Mucosa of descending colon (tissue), 3 donors: Measurements from ENCODE around the gene SBSN. TPM values are rescaled to one million over a fixed set of nuclear protein-coding genes. Genes with fewer than 3 reads are reported as not detected.

Source experiments
- ATAC-seq: fragments of 200-7000 bp; cut with Tn5 transposase; one replicate; pipeline ENCODE4 v1.9.1; 2020; ENCODE audit warnings: mild to moderate bottlenecking, moderate library complexity
- DNase-seq, 3 donors: peaks; one replicate each; pipeline ENCODE4 v3.0.0-alpha.2; 2020
- H3K36me3 ChIP-seq: fragments of 200-600 bp; one replicate; pipeline ENCODE4 v1.8.0; 2021; ENCODE audit warnings: low read depth, mild to moderate bottlenecking
- H3K4me1 ChIP-seq: fragments of 200-600 bp; one replicate; pipeline ENCODE4 v1.8.0; 2021; ENCODE audit warnings: low read depth, mild to moderate bottlenecking
- H3K4me3 ChIP-seq: fragments of 200-600 bp; one replicate; pipeline ENCODE4 v1.8.0; 2021; ENCODE audit warnings: mild to moderate bottlenecking
- H3K9me3 ChIP-seq: fragments of 200-600 bp; one replicate; pipeline ENCODE4 v1.8.0; 2021; ENCODE audit warnings: mild to moderate bottlenecking
- intact Hi-C, 2 donors: fragments of 100-400 bp; cut with DNase I in 1 of 2; cut with micrococcal nuclease in 1 of 2; formaldehyde crosslinking; loops; one replicate each; pipeline versions ENCODE4 v1.11.0 to v1.11.1; 2022; cut with DNase I, micrococcal nuclease
- total RNA-seq, 3 donors: library from RNA; stranded (reverse); fragmentation: NEBNext Ultra II Directional in 2 of 3; extraction: Animal tissue kit (Norgen Biotek cat#: 25700) in 2 of 3; gene quantifications; one replicate each; pipeline versions ENCODE4 v1.2.1 to v1.2.4, GENCODE V29; 2021 to 2023
- TF ChIP-seq, protein P1 (sequence below): fragments of 200-600 bp; IDR thresholded peaks from one replicate; pipeline ENCODE4 v1.8.0; 2022; ENCODE audit warnings: antibody characterized with exemption, mild to moderate bottlenecking
- donor health status: DM: no; HTN: no; CAD: no; lungs with moderate emphysema.
- donor health status: DM: no; HTN: no; CAD: no.
- donor health status: DM: no; HTN: yes; CAD: no.

SBSN gene
- total RNA-seq, 3 donors from 2014 or later = not detected

DNA sequence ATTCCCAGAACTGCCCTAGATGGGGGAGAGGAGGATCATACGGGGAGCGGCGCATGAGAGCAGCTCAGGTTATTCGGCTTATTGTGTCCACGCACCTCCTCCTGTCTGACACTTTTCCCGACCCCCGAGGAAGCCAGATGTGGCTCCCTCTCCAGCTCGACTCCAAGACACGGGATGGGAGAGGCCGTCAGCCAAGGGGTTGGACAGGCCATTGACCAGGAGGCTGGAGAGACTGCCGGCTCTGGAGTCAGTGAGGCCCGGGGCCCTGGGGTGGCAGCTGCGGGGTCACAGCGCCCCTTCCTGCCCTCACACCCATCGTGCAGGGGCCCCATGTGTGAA, 17.5 kb downstream of the SBSN start:
- Histone ChIP-seq H3K36me3 (no peaks in the 10 kb centered on the region), H3K4me3 (no peak overlapping the region), H3K4me1 (peaks cover 9% of the 10 kb centered on the region), H3K9me3 (no peaks in the 10 kb centered on the region)
- TF ChIP-seq, protein P1, sequence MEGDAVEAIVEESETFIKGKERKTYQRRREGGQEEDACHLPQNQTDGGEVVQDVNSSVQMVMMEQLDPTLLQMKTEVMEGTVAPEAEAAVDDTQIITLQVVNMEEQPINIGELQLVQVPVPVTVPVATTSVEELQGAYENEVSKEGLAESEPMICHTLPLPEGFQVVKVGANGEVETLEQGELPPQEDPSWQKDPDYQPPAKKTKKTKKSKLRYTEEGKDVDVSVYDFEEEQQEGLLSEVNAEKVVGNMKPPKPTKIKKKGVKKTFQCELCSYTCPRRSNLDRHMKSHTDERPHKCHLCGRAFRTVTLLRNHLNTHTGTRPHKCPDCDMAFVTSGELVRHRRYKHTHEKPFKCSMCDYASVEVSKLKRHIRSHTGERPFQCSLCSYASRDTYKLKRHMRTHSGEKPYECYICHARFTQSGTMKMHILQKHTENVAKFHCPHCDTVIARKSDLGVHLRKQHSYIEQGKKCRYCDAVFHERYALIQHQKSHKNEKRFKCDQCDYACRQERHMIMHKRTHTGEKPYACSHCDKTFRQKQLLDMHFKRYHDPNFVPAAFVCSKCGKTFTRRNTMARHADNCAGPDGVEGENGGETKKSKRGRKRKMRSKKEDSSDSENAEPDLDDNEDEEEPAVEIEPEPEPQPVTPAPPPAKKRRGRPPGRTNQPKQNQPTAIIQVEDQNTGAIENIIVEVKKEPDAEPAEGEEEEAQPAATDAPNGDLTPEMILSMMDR = no peak
- ATAC-seq = no peak
- no peak for DNase-seq
- intact Hi-C loops = no loop called here

DNA sequence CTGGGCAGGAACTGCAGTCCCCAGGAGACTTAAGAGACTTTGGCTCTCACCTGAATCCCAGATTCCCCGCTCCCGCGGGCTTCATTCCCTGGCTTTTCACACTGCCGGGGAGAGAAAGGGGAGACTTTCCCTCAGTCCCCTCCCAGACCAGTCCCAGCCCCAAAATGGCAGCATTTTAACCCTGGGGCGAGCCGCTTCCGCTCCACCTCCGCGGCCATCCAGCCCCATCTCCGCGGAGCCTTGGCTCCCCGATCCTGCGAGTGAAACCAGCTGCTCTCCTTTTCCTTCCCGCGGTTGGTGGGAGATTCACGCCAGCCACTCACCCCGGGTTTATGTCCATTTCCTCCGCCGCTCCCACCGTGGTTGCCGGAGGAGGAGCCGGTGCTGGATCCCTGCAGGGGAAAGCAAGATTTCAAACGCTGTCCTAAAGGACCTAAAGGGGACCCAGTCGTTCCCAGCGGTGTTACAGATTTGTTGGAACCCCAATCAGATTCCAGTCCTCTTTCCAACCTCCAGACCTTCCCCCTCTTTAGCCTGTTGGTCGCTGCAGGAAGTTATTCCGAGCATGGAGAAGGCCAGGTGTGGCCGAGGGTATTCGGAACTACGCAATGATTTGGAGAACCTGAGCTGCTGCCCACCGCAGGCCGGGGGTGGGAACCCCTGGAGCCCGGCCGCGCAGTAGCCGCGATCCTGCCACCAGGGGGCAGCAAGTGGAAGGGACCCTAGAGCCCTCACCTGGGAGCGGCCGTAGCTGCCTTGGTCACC, 18.1 kb downstream of the SBSN start:
- Histone ChIP-seq H3K36me3 (no peaks in the 10 kb centered on the region), H3K4me3 (no peak overlapping the region), H3K4me1 (peaks cover 9% of the 10 kb centered on the region), H3K9me3 (no peaks in the 10 kb centered on the region)
- intact Hi-C loops = no loop called here
- peak; percentile 73 to 85 (median 84) for DNase-seq
- TF ChIP-seq, protein P1 = peak; percentile 88
- peak; percentile 89 for ATAC-seq

DNA sequence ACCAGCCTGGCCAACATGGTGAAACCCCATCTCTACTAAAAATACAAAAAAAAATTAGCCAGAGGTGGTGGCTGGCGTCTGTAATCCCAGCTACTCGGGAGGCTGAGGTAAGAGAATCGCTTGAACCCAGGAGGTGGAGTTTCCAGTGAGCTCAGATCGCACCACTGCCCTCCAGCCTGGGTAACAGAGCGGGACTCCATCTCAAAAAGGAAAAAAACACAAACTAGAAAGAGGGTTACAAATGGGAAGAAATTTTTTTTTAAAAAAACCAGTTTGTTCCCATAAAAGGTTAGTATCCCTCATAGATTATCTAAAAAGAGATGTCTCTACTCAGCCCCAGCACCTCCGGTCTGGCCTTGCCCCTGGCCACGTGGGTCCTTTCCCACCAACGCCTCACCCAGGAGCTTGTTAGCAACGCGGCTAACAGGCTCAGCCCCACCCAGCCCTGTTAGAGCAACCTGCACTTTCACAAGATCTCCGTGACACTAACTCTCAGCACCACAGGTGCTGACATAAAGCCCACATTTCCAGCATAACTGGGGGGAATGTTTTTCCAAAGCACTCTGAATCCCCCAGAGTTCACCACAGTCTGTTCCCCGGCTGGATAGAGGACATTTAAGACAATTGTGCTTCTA, 19.0 kb downstream of the SBSN start:
- TF ChIP-seq, protein P1 = no peak
- H3K36me3 ChIP-seq = no peaks in the 10 kb centered on the region
- peak in 2 of 3 donors; percentile 53 to 60 for DNase-seq
- intact Hi-C loops = no loop called here
- peak; percentile 78 for ATAC-seq
- H3K4me3 ChIP-seq = no peak overlapping the region
- H3K9me3 ChIP-seq = no peaks in the 10 kb centered on the region
- H3K4me1 ChIP-seq = peaks cover 9% of the 10 kb centered on the region

DNA sequence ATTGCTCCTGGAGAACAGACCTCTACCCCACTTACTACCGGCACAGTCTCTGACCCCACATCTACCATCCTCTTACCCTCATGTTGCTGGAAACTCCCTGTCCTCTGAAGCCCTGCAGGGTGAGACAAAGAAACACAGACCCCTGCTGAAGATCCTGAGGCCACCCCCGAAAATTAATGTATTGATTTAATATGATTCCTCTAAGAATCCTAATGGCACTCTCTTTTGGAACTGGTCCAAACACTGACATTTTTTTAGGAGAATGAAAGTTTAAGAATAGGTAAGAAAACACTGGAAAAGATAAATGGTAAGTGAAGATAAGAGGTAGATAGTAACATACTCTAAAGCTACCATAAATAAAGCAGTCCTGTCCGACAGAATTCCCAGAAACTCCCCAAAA, 20.0 kb downstream of the SBSN start:
- no peaks in the 10 kb centered on the region for H3K36me3 ChIP-seq
- intact Hi-C loops = no loop called here
- ATAC-seq (no peak), DNase-seq (no peak)
- H3K9me3 ChIP-seq = no peaks in the 10 kb centered on the region
- TF ChIP-seq, protein P1 = no peak
- H3K4me1 ChIP-seq = peaks cover 9% of the 10 kb centered on the region
- H3K4me3 ChIP-seq = no peak overlapping the region

DNA sequence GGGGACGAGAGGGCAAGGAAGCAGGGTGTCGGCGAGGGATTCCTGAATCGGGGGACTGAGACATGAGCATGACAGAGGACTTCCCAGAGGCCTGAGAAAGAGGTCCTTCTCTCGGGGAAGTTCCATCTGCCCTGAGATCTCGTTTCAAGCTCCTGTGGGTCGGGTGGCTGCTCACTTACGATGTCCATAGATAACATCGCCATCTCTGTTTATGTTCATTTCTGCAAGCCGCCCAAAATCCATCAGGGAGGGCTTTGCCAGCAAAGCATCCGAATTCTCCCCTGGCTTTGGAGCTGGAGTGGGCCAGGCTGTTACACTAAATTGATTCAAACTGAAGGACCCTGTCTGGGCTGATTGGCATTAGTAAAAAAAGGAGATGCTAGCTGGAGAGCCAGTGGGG, 20.6 kb downstream of the SBSN start:
- intact Hi-C loops = no loop called here
- Histone ChIP-seq H3K4me3 (no peak overlapping the region), H3K4me1 (peaks cover 9% of the 10 kb centered on the region), H3K36me3 (no peaks in the 10 kb centered on the region), H3K9me3 (no peaks in the 10 kb centered on the region)
- TF ChIP-seq, protein P1 = no peak
- no peak for ATAC-seq
- no peak for DNase-seq
